ENCODE results near the gene GATA6. TPM values are rescaled to one million over a fixed set of nuclear protein-coding genes. Genes with fewer than 3 reads are reported as not detected.

GATA6 gene
- total and polyA plus RNA-seq, 2 experiments from 2014 or later: 0.08 TPM; not detected in 1

DNA sequence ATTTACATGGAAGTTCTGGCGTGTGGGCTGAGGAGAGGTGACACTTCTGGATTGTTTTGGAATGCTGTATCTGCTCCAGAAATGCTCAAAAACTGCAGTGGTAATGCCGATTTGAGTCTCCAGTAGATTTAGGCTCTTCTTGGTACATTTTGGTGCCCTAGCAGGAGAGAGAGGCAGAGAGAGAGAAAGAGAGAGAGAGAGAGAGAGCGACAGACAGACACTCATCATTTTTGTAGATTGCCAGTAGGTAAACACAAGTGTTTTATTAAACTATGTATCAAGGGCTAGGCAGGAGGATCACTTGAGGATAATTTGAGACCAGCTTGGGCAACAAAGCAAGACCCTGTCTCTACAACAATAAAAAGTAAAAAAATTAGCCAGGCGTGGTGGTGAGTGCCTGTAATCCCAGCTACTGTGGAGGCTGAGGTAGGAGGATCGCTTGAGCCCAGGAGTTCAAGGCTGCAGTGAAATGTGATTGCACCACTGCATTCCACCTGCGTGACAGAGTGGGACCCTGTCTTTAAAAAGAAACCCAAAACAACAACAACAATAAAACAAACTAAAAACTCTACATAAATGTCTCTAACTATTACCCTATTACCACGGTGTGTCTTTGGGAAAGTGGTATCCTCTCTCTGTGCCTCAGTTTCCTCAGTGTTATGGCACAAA lies 60.2 kb downstream of the GATA6 start (continued):
- TF ChIP-seq CTCF (conservative IDR thresholded peaks at IDR 0.05; ENCODE audit: low read depth in 2 of 2): no peak
- no peak for TF ChIP-seq ETS1 (IDR thresholded peaks at IDR 0.05)
- TF ChIP-seq ZNF331 (CRISPR knock-in tag; IDR thresholded peaks at IDR 0.05; ENCODE audit: low read depth): no peak
- no peak for TF ChIP-seq ZNF114 (CRISPR knock-in tag; IDR thresholded peaks at IDR 0.05)
- no peak for TF ChIP-seq EZH2phosphoT487 (IDR thresholded peaks at IDR 0.05; ENCODE audit: unreplicated experiment)
- TF ChIP-seq STAT1 (IDR thresholded peaks at IDR 0.05; ENCODE audit: unreplicated experiment): no peak
- no peak for TF ChIP-seq JUNB (IDR thresholded peaks at IDR 0.05; ENCODE audit: unreplicated experiment)

DNA sequence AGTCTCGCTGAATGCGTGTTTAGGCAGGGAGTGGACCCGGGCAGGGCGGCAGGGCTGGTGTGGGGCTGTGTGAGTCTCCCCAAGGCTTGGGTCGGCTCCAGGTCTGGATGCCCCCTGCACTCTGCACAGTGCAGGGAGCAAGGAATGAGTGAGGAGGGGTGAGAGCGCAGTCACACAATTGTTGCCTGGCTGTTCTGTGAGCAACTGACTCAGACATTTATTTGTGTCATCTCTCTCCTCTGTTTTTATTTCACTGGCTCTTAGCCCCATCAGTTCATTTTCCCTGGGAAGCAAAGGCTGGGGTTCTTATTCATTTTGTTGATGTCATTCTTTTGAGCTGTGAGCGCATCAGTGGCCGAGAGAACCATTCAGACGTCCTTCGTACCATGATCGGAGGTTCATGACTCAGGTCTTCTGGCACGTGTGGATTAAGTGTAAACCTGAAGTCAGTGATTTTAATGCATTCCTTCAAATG lies 61.1 kb downstream of the GATA6 start:
- Histone ChIP-seq H3K27me3 (ENCODE audit: insufficient read depth) (no peaks in the 10 kb centered on the region), H3F3A (replicated peaks; ENCODE audit: low read depth) (no peaks in the 10 kb centered on the region), H3K4me1 (ENCODE audit: insufficient read depth) (no peaks in the 10 kb centered on the region; the same call in 1 of the 2 replicates), H2AFZ (no peak overlapping the region), H3K79me2 (replicated peaks; ENCODE audit: insufficient read depth) (no peaks in the 10 kb centered on the region), H3K27ac (ENCODE audit: low read depth) (no peak overlapping the region), H3K36me3 (ENCODE audit: insufficient read depth) (no peaks in the 10 kb centered on the region), H3K4me3 (no peak overlapping the region), H3K4me2 (no peak overlapping the region), H4K20me1 (replicated peaks; ENCODE audit: insufficient read depth) (no peaks in the 10 kb centered on the region), H3K9me2 (ENCODE audit: insufficient read depth) (no peaks in the 10 kb centered on the region; the same call in 1 of the 2 replicates)
- Mint-ChIP-seq H3K36me3 (ENCODE audit: low read depth) (no peaks in the 10 kb centered on the region), H3K27ac (no peak overlapping the region), H3K4me1 (peaks cover 2% of the 10 kb centered on the region; the same call in 1 of the 3 replicates), H3K4me3 (no peak overlapping the region), H3K9me3 (no peaks in the 10 kb centered on the region; the same call in 2 of the 3 replicates), H3K27me3 (ENCODE audit: insufficient read depth, low read depth, poor library complexity) (no peaks in the 10 kb centered on the region)
- no peak for ATAC-seq
- no peak for DNase-seq (ENCODE audit: low spot score)
- TF ChIP-seq, protein P1, sequence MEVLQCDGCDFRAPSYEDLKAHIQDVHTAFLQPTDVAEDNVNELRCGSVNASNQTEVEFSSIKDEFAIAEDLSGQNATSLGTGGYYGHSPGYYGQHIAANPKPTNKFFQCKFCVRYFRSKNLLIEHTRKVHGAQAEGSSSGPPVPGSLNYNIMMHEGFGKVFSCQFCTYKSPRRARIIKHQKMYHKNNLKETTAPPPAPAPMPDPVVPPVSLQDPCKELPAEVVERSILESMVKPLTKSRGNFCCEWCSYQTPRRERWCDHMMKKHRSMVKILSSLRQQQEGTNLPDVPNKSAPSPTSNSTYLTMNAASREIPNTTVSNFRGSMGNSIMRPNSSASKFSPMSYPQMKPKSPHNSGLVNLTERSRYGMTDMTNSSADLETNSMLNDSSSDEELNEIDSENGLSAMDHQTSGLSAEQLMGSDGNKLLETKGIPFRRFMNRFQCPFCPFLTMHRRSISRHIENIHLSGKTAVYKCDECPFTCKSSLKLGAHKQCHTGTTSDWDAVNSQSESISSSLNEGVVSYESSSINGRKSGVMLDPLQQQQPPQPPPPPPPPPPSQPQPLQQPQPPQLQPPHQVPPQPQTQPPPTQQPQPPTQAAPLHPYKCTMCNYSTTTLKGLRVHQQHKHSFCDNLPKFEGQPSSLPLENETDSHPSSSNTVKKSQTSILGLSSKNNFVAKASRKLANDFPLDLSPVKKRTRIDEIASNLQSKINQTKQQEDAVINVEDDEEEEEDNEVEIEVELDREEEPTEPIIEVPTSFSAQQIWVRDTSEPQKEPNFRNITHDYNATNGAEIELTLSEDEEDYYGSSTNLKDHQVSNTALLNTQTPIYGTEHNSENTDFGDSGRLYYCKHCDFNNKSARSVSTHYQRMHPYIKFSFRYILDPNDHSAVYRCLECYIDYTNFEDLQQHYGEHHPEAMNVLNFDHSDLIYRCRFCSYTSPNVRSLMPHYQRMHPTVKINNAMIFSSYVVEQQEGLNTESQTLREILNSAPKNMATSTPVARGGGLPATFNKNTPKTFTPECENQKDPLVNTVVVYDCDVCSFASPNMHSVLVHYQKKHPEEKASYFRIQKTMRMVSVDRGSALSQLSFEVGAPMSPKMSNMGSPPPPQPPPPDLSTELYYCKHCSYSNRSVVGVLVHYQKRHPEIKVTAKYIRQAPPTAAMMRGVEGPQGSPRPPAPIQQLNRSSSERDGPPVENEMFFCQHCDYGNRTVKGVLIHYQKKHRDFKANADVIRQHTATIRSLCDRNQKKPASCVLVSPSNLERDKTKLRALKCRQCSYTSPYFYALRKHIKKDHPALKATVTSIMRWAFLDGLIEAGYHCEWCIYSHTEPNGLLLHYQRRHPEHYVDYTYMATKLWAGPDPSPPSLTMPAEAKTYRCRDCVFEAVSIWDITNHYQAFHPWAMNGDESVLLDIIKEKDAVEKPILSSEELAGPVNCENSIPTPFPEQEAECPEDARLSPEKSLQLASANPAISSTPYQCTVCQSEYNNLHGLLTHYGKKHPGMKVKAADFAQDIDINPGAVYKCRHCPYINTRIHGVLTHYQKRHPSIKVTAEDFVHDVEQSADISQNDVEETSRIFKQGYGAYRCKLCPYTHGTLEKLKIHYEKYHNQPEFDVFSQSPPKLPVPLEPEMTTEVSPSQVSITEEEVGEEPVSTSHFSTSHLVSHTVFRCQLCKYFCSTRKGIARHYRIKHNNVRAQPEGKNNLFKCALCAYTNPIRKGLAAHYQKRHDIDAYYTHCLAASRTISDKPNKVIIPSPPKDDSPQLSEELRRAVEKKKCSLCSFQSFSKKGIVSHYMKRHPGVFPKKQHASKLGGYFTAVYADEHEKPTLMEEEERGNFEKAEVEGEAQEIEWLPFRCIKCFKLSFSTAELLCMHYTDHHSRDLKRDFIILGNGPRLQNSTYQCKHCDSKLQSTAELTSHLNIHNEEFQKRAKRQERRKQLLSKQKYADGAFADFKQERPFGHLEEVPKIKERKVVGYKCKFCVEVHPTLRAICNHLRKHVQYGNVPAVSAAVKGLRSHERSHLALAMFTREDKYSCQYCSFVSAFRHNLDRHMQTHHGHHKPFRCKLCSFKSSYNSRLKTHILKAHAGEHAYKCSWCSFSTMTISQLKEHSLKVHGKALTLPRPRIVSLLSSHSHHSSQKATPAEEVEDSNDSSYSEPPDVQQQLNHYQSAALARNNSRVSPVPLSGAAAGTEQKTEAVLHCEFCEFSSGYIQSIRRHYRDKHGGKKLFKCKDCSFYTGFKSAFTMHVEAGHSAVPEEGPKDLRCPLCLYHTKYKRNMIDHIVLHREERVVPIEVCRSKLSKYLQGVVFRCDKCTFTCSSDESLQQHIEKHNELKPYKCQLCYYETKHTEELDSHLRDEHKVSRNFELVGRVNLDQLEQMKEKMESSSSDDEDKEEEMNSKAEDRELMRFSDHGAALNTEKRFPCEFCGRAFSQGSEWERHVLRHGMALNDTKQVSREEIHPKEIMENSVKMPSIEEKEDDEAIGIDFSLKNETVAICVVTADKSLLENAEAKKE (CRISPR knock-in tag; IDR thresholded peaks at IDR 0.05): no peak
- TF ChIP-seq EZH2phosphoT487 (IDR thresholded peaks at IDR 0.05; ENCODE audit: unreplicated experiment) (no peak), CREB1 (CRISPR knock-in tag; IDR thresholded peaks at IDR 0.05; ENCODE audit: low read depth) (no peak), POLR2AphosphoS5 (IDR thresholded peaks at IDR 0.05; ENCODE audit: low read depth) (no peak), ETS1 (IDR thresholded peaks at IDR 0.05) (no peak), STAT1 (IDR thresholded peaks at IDR 0.05; ENCODE audit: unreplicated experiment) (no peak), EZH2 (IDR thresholded peaks at IDR 0.05; ENCODE audit: low read depth, unreplicated experiment) (no peak), NANOG (IDR thresholded peaks at IDR 0.05; ENCODE audit: borderline replicate concordance) (no peak)
